Measurements from ENCODE around the gene ZFX. TPM values are rescaled to one million over a fixed set of nuclear protein-coding genes. Genes with fewer than 3 reads are reported as not detected.

ZFX gene
- total and polyA plus RNA-seq, 8 donors: 4.4 to 40.3 (median 23.9) TPM

DNA sequence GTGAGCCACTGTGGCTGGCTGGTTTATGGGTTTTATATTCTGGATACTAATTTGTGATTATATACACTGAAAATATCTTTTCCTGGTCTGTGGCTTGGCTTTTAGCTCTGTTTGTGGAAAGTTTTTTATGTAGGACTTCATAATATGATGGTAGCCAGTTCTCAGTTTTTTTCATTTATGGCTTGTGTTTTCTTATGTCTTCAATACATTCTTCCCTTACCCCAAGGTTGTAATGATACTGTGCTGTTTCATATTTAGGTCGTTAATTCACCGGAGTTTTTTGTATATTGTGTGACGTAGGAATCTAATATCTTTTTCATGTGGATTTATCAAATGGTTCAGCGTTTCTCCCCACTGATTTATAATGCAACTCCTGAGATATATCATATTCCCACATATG, 6.6 kb downstream of the ZFX start:
- TF ChIP-seq CTCF (IDR thresholded peaks at IDR 0.05): no peak
- H3K36me3 ChIP-seq: no peaks in the 10 kb centered on the region
- WGBS, 2 donors: 76 to 87% methylated on average over 4 of the region's 4 CpGs
- ATAC-seq (no peak), DNase-seq (no peak), FAIRE-seq (peak; percentile 53)
- no peak overlapping the region for H3K27ac ChIP-seq
- intact Hi-C loops (cut with DNase I): no loop called here
- no peaks in the 10 kb centered on the region for H3K27me3 ChIP-seq
- no peak overlapping the region for H3K4me3 ChIP-seq
- H3K4me1 ChIP-seq: peaks cover 19 to 48% (median 47%) of the 10 kb centered on the region in 3 donors
- no peaks in the 10 kb centered on the region for H3K9me3 ChIP-seq

DNA sequence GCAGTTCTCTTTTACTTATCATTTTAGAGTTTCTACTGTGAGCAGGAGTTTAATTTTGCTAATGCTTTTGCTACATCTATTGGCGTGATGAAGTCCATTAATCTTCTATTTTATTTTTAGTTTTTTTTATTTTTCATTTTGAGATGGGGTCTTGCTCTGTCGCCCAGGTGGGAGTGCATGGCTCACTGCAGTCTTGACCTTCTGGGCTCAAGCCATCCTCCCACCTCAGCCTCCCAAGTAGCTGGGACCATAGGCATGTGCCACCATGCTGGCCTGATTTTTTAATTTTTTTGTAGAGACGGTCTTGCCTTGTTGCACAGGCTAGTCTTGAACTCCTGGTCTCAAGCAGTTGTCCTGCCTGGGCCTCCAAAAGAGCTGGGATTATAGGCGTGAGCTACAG, 9.4 kb downstream of the ZFX start:
- Histone ChIP-seq H3K36me3 (no peaks in the 10 kb centered on the region), H3K4me3 (no peak overlapping the region), H3K9me3 (no peaks in the 10 kb centered on the region), H3K27me3 (no peaks in the 10 kb centered on the region), H3K27ac (no peak overlapping the region), H3K4me1 (peaks cover 25 to 33% (median 30%) of the 10 kb centered on the region in 3 donors)
- intact Hi-C loops (cut with DNase I): no loop called here
- no peak for DNase-seq
- ATAC-seq: no peak
- no peak for FAIRE-seq
- 78 to 92% methylated on average over 4 of the region's 4 CpGs for WGBS, 2 donors
- no peak for TF ChIP-seq CTCF (IDR thresholded peaks at IDR 0.05)

GRCh38 chrX:24166078-24166477, 16.5 kb downstream of the ZFX start:
- no peak for DNase-seq
- intact Hi-C loops (cut with DNase I): no loop called here
- Histone ChIP-seq H3K27me3 (no peaks in the 10 kb centered on the region), H3K36me3 (no peaks in the 10 kb centered on the region), H3K9me3 (no peaks in the 10 kb centered on the region), H3K4me3 (no peak overlapping the region), H3K27ac (peak overlapping the region in 1 of 4 donors; percentile 52), H3K4me1 (peaks cover 18 to 56% (median 42%) of the 10 kb centered on the region in 3 donors)
- WGBS, 2 donors: 0 to 12% methylated on average over 2 of the region's 2 CpGs
- TF ChIP-seq CTCF (IDR thresholded peaks at IDR 0.05): no peak
- ATAC-seq: peak; percentile 66 to 83 (median 78)
- peak; percentile 34 for FAIRE-seq

DNA sequence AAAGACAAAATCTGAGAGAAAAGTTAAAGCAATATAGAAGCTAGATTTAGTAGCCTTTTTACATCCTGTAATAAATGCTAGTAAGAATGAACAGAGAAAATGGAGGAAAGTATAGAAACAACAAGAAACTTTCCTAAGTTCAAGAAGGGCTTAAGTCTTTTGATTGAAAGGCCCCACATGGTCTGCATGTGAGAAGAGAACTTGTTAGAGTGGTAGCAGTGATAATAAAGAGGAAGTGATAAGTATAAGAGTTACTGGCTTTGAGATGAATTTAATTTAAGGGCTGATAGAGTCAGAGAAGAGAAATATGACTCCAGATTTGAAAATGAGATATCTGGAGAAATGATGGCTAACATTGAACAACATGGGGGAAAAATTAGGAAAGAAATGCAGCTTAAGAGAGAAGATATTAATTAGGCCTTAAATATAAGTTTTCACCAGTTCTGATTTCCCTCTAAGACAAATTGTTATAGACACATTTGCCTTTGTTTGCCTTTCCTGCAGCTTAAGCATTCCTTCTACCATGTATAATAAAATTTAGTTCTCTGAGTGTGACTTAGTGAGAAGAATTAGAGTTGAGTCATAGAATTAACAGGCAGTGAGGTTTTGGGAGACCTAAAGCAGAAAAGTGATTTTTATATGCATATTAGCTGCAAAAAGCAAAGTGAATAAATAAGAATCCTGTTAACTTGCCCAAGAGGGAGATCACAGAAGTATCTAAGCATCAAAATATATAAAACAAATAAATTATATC, 18.4 kb downstream of the ZFX start:
- Histone ChIP-seq H3K9me3 (no peaks in the 10 kb centered on the region), H3K27ac (no peak overlapping the region), H3K27me3 (no peaks in the 10 kb centered on the region), H3K4me1 (peaks cover 3 to 52% (median 38%) of the 10 kb centered on the region in 3 donors), H3K4me3 (no peak overlapping the region), H3K36me3 (peaks cover 0 to 6% (median 0%) of the 10 kb centered on the region in 3 donors)
- no peak for TF ChIP-seq CTCF (IDR thresholded peaks at IDR 0.05)
- FAIRE-seq (no peak), DNase-seq (no peak), ATAC-seq (no peak)
- intact Hi-C loops (cut with DNase I): no loop called here

- intact Hi-C loops (cut with DNase I): no loop called here
- TF ChIP-seq CTCF (IDR thresholded peaks at IDR 0.05): no peak
- ATAC-seq: no peak
- Histone ChIP-seq H3K36me3 (peaks cover 0 to 14% (median under 1%) of the 10 kb centered on the region in 3 donors), H3K27ac (no peak overlapping the region), H3K9me3 (no peaks in the 10 kb centered on the region), H3K27me3 (no peaks in the 10 kb centered on the region), H3K4me3 (no peak overlapping the region), H3K4me1 (peaks cover 3 to 51% (median 38%) of the 10 kb centered on the region in 3 donors)
- 60 to 86% methylated on average over 5 of the region's 5 CpGs for WGBS, 2 donors
- DNase-seq: no peak
- no peak for FAIRE-seq
Observed at GRCh38 chrX:24168807-24169206, 19.3 kb downstream of the ZFX start.

Data from pancreas (tissue), 10 donors.